Adipose tissue (tissue), 3 donors: ENCODE data around the gene ZBTB34. TPM values are rescaled to one million over a fixed set of nuclear protein-coding genes. Genes with fewer than 3 reads are reported as not detected.

ENCODE experiments used
- H3K27ac ChIP-seq: one replicate; pipeline ENCODE4 v1.5.1; 2013; ENCODE audit warnings: low read depth, low read length
- WGBS, 3 donors: extraction: QIAGEN DNeasy Blood & Tissue Kit; methylation state at CpG; one replicate each; pipeline ENCODE4 v1.1.7; 2013; 5-methylcytosine and 5-hydroxymethylcytosine counted together
- polyA plus RNA-seq, 3 donors: library from polyadenylated mRNA; stranded (reverse); fragments of 200-250 nt; gene quantifications; one replicate each; pipeline ENCODE4 v1.2.3, GENCODE V29; 2013
- donor health status: healthy with polysubstance abuse.
- donor health status: Bipolar disorder and iron deficiency.
- donor health status: healthy.

The ZBTB34 gene
- polyA plus RNA-seq, 3 donors, result 1.5 to 2.9 (median 2.8) TPM

DNA sequence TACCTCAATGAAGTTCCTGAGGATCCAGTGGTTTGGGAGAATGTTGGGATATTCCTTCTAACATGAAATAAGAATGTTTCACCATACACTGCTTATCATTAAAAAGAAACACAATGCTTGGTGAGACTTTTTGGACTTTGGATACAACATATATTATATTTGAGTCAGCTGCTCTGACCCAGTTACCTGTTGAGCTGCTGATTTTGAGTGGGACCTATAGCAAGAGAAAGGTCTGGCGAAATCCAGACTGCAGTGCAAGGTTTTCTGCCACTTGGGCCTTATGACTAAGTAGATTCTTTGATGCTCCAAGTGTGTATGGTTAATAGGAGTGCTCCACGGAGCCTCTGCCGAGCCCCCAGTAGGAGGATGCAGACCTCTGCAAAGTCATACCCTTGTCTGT, 44.1 kb downstream of the ZBTB34 start:
- no peak overlapping the region for H3K27ac ChIP-seq
- 91 to 92% (median 92%) methylated on average over 3 of the region's 3 CpGs for WGBS, 3 donors

DNA sequence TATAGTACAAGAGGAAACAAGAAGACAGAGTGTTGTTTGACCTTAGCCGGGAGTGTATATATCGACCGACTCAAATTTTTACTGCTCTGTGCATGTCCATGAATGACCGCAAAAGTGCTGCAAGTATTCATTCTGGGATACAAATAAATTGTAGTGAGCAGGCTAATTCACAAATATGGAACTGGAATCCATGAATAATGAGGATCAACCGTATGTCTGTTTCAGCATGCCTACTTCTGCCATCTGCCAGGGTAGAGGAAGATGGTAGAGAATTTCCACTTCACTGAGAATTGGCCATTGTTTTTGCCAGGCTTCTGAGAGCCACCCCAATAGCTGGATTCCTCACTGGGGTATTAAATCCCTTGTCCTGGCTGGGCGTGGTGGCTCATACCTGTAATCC, 45.7 kb downstream of the ZBTB34 start:
- 63 to 85% (median 81%) methylated on average over 6 of the region's 6 CpGs for WGBS, 3 donors
- H3K27ac ChIP-seq, result no peak overlapping the region

DNA sequence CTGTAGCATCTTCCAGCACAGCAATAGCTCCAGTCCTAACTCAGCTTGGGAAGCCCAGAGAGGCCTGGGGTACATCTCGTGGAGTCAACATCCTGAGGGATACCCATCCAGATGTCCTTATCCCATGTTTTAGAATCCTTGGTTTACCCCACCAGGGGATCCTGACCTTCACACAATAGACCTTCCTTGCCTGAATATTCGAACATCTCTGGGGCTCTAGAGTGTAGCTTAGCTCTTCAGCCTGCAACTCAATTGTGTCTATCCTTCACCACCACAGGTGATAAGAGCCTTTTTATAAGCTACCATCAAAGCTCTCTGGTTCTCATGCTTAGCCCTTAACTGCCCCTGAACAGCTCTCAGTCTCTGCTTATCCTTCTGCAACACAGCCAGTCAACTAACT, 46.6 kb downstream of the ZBTB34 start:
- 69 to 79% (median 75%) methylated on average over 2 of the region's 2 CpGs for WGBS, 3 donors
- no peak overlapping the region for H3K27ac ChIP-seq

DNA sequence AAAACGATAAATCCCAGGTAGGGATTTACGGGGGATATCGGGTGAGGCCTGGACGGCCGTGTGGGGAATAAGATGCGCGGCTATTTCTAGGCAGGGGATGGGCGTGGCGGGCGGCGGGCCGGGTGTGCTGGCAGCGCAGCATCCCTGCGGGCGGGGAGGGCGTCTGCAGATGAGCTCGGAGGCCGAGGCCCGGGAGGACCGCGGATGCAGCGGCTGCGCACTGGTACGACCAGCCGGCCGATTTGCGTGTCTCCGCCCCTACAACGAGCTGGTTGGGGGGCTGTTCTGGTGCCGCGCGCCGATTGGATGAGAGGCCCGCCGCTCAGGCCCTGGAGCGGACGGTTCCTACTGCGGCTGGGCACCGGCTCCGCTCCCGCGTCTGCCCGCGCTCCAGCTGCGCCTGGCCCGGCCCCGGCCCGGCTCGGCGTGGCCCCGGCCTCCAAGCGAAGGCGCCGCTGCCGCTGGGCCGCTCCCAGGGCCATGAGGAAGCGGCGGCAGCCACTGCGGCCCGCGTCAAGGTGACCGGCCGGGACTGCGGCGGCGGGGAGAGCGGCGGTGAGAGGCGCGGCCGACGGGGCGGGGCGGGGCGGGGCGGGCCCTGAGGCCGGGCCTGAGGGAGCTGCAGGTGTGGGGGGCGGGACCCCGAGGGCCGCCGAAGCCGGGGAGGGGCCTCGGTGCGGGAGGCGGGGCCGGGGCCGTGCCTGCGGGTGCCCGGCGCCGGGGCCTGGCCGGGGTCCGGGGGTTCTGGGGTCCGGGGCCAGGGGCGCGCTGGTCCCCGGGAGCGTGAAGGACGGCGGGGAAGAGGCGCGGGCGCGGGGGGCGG, 54.2 kb downstream of the ZBTB34 start, which contains the start of gene RALGPS1:
Gene RALGPS1, plus strand, starts transcription at position 325 of the 823 bp plus-strand sequence. CDS start 47,508 bp downstream, outside the sequence.
- H3K27ac ChIP-seq, result no peak within 1 kb of the TSS
- 1% methylated on average over 50 to 95 of the region's 105 CpGs for WGBS, 3 donors

DNA sequence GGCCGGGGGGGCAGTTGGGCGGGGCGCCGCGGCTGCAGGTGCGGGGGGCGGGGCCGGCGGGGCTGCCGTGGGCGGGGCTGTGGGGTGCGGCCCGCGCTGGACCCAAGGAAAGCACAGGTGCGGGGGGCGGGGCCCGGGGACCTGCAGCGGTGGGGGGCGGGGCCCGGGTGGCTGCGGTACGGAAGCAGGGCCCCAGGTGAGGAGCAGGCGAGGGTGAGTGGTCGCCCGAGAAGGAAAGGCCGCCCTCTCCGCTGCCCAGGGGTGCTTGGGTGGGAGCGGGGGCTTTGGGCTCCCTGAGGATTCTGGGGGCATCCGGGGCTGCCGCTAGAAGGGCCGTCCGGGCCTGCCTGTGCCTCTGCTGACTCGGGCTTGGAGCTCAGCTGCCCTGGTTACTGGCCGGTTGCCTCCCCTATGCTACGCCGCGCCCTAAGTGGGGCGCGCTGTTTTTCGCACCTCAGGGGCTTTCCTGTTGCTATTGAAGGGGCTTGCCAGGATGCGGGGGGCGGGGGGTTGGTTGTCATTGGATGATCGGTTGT, 54.9 kb downstream of the ZBTB34 start:
- WGBS, 3 donors, result 3 to 8% (median 7%) methylated on average over 28 to 37 of the region's 43 CpGs
- no peak overlapping the region for H3K27ac ChIP-seq

DNA sequence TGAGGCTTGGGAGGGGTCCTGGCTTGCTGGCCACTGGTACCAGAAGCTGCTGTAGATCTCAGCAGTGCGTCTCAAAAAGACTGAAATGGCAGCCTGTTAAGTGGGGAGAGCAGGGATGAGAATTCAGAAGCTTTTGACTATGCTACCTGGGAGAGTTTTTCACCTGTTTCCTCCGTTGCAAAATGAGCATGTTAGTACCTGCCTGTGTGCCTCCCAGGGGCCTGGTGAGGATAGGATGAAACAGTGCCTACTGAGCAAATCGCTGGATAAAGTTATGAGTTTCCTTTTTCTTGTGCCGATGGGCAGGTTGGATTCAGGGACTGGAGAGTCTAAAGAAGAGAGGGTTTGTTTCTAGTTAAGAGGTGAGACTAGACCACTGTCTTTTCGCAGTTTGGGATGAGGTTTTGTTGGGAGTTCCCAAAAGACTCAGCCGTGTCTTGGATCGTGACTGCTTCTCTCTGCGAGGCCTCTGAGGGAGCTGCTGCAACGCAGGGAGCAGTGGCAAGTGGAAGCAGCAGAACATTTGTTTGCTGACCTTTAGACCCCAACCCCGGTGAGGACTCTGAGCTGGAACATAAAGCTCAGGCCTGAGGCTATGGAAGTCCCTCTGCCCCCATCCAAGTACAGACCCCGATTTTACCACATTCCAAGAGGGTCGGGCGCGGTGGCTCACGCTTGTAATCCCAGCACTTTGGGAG, 55.6 kb downstream of the ZBTB34 start:
- 54 to 86% (median 80%) methylated on average over 15 of the region's 15 CpGs for WGBS, 3 donors
- no peak overlapping the region for H3K27ac ChIP-seq

DNA sequence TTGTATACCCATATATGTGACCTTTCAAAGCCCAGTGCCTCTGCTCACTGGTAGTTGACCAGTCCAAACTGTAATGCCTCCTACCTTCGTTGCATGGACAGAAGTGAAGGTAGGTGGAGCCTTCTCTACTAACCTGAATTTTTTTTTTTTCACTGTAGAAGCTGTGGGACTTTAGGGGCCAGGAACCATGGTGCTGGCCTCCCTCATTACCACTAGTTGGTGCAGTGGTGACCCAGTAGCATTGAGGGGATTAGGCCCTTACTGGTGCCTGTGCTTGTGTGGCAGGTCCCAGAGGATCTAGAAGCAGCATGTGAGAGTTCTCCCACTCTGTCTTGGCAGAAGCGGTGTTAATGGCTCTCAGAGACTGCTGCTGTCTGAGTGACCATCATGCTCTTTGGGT, 56.5 kb downstream of the ZBTB34 start:
- no peak overlapping the region for H3K27ac ChIP-seq
- WGBS, 3 donors, result 67 to 87% (median 87%) methylated on average over 2 of the region's 2 CpGs

DNA sequence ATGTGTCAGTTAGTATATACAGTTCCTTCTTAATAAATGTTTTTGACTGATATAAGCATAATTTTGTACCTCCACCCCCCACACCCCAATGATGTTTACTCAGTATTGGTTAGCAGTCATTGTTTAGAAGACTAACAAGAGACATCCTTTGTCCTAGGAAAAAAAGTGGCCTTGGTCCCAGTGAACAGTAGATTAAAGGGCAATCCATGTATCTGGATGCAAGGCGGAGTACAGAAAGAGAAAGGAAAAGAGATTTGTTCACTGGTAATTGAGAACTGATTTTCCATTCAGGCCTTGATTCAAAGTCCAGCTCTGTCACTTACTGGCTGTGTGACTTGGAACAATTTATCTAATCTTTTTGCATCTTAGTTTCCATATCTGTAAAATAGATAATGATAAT, 58.8 kb downstream of the ZBTB34 start:
- 74 to 96% (median 90%) methylated on average over 1 of the region's 1 CpG for WGBS, 3 donors
- H3K27ac ChIP-seq, result no peak overlapping the region

DNA sequence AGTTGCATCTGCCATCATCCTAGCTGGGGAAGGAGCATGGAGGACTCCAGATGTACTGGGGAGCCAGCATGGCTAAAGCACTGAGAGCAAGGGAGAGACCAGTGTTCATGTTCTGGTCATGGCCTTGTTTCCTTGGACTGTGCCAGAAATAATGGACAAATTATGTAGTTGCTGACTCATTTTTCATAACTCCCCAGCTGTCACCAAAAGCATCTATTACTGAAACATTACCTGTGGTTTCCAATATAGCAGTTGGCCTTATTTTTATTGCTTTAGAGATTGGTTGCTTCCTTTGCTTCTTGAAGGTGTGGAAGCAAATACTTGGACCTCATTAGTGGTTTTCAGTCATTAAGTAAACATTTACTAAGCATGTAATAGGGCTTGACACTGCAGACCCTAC, 65.4 kb downstream of the ZBTB34 start:
- H3K27ac ChIP-seq, result no peak overlapping the region

DNA sequence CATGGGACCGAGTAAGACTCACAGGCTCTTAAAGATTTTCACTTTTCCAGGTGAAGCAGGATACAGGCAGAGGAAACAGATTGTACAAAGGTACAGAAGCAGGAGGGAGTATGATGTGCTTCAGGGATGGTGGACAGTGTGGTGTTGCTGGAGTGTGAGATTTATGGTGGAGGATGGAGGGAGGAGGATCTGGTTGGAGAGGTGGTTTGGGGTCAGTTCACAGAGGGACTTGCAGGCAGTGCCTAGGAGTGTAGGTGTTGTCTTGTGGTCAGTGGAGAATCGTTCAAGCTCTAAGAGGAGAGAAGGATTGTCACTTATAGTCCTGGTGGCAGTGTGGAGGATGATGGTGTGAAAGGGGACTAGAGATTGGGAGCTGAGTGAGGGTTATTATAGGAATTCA, 65.9 kb downstream of the ZBTB34 start:
- 83 to 90% (median 85%) methylated on average over 2 of the region's 2 CpGs for WGBS, 3 donors
- H3K27ac ChIP-seq, result no peak overlapping the region

DNA sequence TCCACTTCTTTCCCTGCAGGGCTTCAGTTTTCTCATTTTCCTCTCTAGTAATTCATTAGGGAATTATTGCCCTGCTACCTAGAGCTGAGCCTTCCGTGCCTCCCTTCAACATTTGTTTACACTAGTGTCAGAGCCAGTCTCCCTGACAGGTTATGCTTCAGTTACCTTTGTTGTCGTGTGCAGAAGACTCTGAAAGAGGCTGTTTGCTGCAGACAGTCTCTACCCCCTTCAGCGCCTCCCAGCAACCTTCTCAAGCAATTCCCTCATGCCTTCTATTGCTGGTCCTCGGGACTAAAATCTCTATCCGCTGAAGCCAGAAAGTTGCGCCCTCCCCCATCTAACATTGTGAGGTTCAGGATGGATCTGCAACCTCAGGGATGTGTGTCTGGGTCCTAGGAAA, 67.0 kb downstream of the ZBTB34 start:
- 53 to 68% (median 62%) methylated on average over 6 of the region's 6 CpGs for WGBS, 3 donors
- H3K27ac ChIP-seq, result no peak overlapping the region

DNA sequence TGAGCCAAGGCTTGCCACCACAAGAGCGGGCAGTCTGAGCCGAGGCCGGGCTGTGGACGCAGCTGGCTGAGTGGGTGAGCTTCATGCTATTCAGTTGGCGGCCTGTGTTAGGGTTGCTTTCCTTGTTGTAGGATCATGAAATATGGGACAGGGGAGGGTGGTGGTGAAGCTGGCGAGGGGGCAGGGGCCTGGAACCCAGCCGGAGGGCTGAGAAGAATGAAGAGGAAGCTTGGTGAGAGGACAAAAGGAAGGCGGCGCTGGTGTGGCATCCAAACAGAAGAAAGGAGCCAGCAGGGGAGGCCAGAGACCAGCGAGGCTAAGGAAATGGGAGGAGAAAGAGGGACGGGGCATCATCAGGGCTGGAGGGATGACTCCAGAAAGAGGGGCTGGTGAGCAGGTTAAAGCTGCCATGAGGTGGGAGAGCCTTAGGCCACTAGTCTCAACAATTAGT, 72.5 kb downstream of the ZBTB34 start:
- no peak overlapping the region for H3K27ac ChIP-seq
- 88 to 97% (median 90%) methylated on average over 11 of the region's 11 CpGs for WGBS, 3 donors

DNA sequence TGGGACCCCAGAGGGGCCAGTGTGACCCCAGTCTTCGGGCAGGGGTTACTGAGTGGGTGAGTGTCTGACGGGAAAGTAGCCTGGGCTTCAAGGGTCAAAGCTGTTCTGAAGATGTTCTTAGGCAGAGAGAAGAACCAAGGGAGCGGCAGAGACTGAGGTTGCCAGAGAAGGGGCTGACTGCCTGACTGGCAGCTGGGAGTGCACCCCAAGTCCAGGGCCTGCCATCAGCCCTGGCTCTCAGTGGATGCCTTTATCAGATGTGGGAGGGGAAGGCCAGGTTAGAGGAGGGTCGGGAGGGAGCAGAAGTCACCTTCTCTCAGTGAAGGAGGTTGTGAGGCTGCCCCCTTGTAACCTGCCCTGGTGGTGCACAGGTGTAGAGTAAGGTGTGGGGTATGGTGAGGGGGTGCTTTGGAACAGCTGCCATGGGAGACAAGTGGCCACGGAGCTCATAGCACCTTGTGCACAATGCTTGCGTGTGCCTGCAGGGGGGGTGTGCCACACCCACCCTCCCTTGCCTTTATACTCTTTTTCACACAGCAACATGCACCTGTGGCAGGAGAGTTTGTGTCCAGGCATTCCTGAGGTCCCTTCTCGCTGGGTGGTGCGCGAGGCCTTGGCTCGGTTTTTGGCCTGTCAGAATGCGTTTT, 73.0 kb downstream of the ZBTB34 start:
- 89 to 94% (median 93%) methylated on average over 11 of the region's 11 CpGs for WGBS, 3 donors
- H3K27ac ChIP-seq, result no peak overlapping the region

DNA sequence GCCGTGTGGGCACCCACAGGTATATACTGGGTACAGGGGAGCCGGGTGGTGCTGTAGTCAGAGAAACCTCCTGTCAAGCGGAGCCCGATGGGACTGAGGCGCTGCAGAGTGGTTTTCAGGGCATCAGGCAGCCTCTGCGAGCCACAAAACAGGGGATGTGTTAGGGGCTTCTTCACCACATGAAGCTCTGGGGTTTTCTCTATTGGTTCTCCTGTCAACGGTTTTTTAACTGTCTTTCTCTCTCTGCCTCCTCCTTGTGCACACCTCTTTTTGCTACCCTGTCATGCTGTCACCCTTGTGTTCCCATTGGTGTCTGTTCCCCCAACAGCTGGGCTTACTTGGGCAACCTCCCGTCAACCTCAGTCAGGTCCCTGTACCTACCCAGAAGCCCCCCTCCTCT, 74.0 kb downstream of the ZBTB34 start:
- no peak overlapping the region for H3K27ac ChIP-seq
- 88 to 93% (median 89%) methylated on average over 8 of the region's 8 CpGs for WGBS, 3 donors

Other genes starting within 250 kb of the ZBTB34 start
- under 1 TPM; 0.10 to 0.90 (median 0.13) TPM for gene LMX1B, start 246.7 kb upstream of the ZBTB34 start, polyA plus RNA-seq
- 1 to 10 TPM; 2.0 to 5.1 (median 2.5) TPM for gene ZBTB43, start 55.6 kb upstream of the ZBTB34 start, polyA plus RNA-seq
- gene RALGPS1, start 54.1 kb downstream of the ZBTB34 start, polyA plus RNA-seq, result 1 to 10 TPM in 2 of 3 donors, under 1 TPM in 1; 0.56 to 4.3 (median 2.3) TPM